HepG2 (cell line): ENCODE measurements around the gene RBBP8. TPM values are rescaled to one million over a fixed set of nuclear protein-coding genes. Genes with fewer than 3 reads are reported as not detected.

Source experiments
- FLYWCH1 ChIP-seq: sonication (generic); formaldehyde crosslinking; IDR thresholded peaks from 2 replicates; pipeline ENCODE4 v1.8.1; 2023; ENCODE audit warnings: mild to moderate bottlenecking, missing genetic modification reagents
- SETDB1 ChIP-seq: sonication (generic); formaldehyde crosslinking; IDR thresholded peaks from 2 replicates; pipeline ENCODE4 v1.5.1; 2020; ENCODE audit warnings: missing genetic modification reagents, mild to moderate bottlenecking, borderline replicate concordance
- ZMAT5 ChIP-seq: sonication (generic); formaldehyde crosslinking; IDR thresholded peaks from 2 replicates; pipeline ENCODE4 v1.5.0; 2020; ENCODE audit warnings: mild to moderate bottlenecking, low read depth, missing genetic modification reagents, borderline replicate concordance
- ZNF546 ChIP-seq: sonication (generic); formaldehyde crosslinking; conservative IDR thresholded peaks from 2 replicates; pipeline ENCODE4 v1.8.1; 2023; ENCODE audit warnings: mild to moderate bottlenecking, missing genetic modification reagents
- polyA plus RNA-seq, 8 experiments: library from polyadenylated mRNA; depleted of rRNA in 3 of 8; stranded (reverse) in 7 of 8; unstranded in 1 of 8; fragments of >200 nt; fragmentation: Illumina TruSeq in 4 of 8; extraction: Trizol in 4 of 8; gene quantifications; 2 replicates each; pipeline versions ENCODE4 v1.2.1 to v1.2.3, GENCODE V29; 2011 to 2016; ENCODE audit warnings: low read depth in 4 of 8, missing spikeins in 1 of 8, mixed read lengths in 1 of 8; ENCODE audit not compliant: insufficient read depth in 1 of 8
- total RNA-seq, 5 experiments: library from RNA; depleted of rRNA; stranded (reverse); fragments of >200 nt; fragmentation: Illumina TruSeq; extraction: Trizol; gene quantifications; 2 replicates each; pipeline ENCODE4 v1.2.3, GENCODE V29; 2016; ENCODE audit warnings: low read depth in 1 of 5
- TF ChIP-seq, protein P1 (sequence below), 2 experiments: fragments of 450-650 bp in 1 of 2; sonication (generic) in 1 of 2; formaldehyde crosslinking in 1 of 2; IDR thresholded peaks; 2 replicates each; pipeline versions ENCODE4 v1.6.1 to v1.8.0; 2016 to 2022; ENCODE audit warnings: antibody characterized with exemption in 1 of 2, mild to moderate bottlenecking in 1 of 2, missing genetic modification reagents in 1 of 2
- TF ChIP-seq, protein P2 (sequence below): sonication (generic); formaldehyde crosslinking; IDR thresholded peaks from 2 replicates; pipeline ENCODE4 v1.4.0; 2020; ENCODE audit warnings: missing genetic modification reagents
- TF ChIP-seq, protein P3 (sequence below): sonication (generic); formaldehyde crosslinking; IDR thresholded peaks from 2 replicates; pipeline ENCODE4 v1.4.0; 2020; ENCODE audit warnings: missing genetic modification reagents

Gene RBBP8
- total and polyA plus RNA-seq, 2 of the 13 experiments (the other 11 are each of a cell fraction or from before 2014, with no cell fraction given) = 14.2 to 47.4 TPM

- TF ChIP-seq, protein P1, sequence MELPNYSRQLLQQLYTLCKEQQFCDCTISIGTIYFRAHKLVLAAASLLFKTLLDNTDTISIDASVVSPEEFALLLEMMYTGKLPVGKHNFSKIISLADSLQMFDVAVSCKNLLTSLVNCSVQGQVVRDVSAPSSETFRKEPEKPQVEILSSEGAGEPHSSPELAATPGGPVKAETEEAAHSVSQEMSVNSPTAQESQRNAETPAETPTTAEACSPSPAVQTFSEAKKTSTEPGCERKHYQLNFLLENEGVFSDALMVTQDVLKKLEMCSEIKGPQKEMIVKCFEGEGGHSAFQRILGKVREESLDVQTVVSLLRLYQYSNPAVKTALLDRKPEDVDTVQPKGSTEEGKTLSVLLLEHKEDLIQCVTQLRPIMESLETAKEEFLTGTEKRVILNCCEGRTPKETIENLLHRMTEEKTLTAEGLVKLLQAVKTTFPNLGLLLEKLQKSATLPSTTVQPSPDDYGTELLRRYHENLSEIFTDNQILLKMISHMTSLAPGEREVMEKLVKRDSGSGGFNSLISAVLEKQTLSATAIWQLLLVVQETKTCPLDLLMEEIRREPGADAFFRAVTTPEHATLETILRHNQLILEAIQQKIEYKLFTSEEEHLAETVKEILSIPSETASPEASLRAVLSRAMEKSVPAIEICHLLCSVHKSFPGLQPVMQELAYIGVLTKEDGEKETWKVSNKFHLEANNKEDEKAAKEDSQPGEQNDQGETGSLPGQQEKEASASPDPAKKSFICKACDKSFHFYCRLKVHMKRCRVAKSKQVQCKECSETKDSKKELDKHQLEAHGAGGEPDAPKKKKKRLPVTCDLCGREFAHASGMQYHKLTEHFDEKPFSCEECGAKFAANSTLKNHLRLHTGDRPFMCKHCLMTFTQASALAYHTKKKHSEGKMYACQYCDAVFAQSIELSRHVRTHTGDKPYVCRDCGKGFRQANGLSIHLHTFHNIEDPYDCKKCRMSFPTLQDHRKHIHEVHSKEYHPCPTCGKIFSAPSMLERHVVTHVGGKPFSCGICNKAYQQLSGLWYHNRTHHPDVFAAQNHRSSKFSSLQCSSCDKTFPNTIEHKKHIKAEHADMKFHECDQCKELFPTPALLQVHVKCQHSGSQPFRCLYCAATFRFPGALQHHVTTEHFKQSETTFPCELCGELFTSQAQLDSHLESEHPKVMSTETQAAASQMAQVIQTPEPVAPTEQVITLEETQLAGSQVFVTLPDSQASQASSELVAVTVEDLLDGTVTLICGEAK (IDR thresholded peaks at IDR 0.05) = no peak
- TF ChIP-seq, protein P1 (CRISPR knock-in tag; IDR thresholded peaks at IDR 0.05) = peak; percentile 61; the same call in 1 of the 2 replicates
- TF ChIP-seq ZMAT5 (CRISPR knock-in tag) = no peak
- TF ChIP-seq FLYWCH1 (CRISPR knock-in tag) = no peak
- TF ChIP-seq, protein P2, sequence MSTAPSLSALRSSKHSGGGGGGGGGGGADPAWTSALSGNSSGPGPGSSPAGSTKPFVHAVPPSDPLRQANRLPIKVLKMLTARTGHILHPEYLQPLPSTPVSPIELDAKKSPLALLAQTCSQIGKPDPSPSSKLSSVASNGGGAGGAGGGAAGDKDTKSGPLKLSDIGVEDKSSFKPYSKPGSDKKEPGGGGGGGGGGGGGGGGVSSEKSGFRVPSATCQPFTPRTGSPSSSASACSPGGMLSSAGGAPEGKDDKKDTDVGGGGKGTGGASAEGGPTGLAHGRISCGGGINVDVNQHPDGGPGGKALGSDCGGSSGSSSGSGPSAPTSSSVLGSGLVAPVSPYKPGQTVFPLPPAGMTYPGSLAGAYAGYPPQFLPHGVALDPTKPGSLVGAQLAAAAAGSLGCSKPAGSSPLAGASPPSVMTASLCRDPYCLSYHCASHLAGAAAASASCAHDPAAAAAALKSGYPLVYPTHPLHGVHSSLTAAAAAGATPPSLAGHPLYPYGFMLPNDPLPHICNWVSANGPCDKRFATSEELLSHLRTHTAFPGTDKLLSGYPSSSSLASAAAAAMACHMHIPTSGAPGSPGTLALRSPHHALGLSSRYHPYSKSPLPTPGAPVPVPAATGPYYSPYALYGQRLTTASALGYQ (CRISPR knock-in tag) = peak; percentile 24
- TF ChIP-seq, protein P3, sequence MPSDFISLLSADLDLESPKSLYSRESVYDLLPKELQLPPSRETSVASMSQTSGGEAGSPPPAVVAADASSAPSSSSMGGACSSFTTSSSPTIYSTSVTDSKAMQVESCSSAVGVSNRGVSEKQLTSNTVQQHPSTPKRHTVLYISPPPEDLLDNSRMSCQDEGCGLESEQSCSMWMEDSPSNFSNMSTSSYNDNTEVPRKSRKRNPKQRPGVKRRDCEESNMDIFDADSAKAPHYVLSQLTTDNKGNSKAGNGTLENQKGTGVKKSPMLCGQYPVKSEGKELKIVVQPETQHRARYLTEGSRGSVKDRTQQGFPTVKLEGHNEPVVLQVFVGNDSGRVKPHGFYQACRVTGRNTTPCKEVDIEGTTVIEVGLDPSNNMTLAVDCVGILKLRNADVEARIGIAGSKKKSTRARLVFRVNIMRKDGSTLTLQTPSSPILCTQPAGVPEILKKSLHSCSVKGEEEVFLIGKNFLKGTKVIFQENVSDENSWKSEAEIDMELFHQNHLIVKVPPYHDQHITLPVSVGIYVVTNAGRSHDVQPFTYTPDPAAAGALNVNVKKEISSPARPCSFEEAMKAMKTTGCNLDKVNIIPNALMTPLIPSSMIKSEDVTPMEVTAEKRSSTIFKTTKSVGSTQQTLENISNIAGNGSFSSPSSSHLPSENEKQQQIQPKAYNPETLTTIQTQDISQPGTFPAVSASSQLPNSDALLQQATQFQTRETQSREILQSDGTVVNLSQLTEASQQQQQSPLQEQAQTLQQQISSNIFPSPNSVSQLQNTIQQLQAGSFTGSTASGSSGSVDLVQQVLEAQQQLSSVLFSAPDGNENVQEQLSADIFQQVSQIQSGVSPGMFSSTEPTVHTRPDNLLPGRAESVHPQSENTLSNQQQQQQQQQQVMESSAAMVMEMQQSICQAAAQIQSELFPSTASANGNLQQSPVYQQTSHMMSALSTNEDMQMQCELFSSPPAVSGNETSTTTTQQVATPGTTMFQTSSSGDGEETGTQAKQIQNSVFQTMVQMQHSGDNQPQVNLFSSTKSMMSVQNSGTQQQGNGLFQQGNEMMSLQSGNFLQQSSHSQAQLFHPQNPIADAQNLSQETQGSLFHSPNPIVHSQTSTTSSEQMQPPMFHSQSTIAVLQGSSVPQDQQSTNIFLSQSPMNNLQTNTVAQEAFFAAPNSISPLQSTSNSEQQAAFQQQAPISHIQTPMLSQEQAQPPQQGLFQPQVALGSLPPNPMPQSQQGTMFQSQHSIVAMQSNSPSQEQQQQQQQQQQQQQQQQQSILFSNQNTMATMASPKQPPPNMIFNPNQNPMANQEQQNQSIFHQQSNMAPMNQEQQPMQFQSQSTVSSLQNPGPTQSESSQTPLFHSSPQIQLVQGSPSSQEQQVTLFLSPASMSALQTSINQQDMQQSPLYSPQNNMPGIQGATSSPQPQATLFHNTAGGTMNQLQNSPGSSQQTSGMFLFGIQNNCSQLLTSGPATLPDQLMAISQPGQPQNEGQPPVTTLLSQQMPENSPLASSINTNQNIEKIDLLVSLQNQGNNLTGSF (CRISPR knock-in tag) = peak; percentile 72; the same call in 1 of the 2 replicates
- TF ChIP-seq ZNF546 (CRISPR knock-in tag) = no peak
- TF ChIP-seq SETDB1 (CRISPR knock-in tag) = no peak
Observed at GRCh38 chr18:22933206-22933965, at the start of gene RBBP8 (continued).
